Activated CD4-positive, alpha-beta T cell treated with anti-CD3 and anti-CD28 coated beads, Interleukin-2, amount 50 U/mL, for 16 hours (primary cell): ENCODE measurements around the gene DGKD.
A peak's percentile ranks its signal among the peaks of the same experiment; 100 is the strongest.

Experiments used
- DNase-seq: peaks from one replicate; pipeline ENCODE4 v3.0.0-alpha.2; 2020

DGKD gene

GRCh38 chr2:233414273-233414654 lies 60.0 kb downstream of the DGKD start:
- DNase-seq, result no peak

- peak; percentile 82 for DNase-seq
Observed at GRCh38 chr2:233414777-233415570, 60.7 kb downstream of the DGKD start.

GRCh38 chr2:233416199-233416598 lies 61.9 kb downstream of the DGKD start:
- DNase-seq, result no peak

- no peak for DNase-seq
Observed at GRCh38 chr2:233416706-233417105, 62.4 kb downstream of the DGKD start.

- DNase-seq, result no peak
Observed at GRCh38 chr2:233417282-233417681, 63.0 kb downstream of the DGKD start.

GRCh38 chr2:233418052-233418760 lies 63.9 kb downstream of the DGKD start:
- DNase-seq, result no peak

- DNase-seq, result peak; percentile 58
Observed at GRCh38 chr2:233418761-233419546, 64.7 kb downstream of the DGKD start.

- peak; percentile 71 for DNase-seq
Observed at GRCh38 chr2:233419602-233420391, 65.5 kb downstream of the DGKD start.

- no peak for DNase-seq
Observed at GRCh38 chr2:233421091-233421816, 67.0 kb downstream of the DGKD start.

GRCh38 chr2:233422050-233422639 lies 67.9 kb downstream of the DGKD start:
- peak; percentile 75 for DNase-seq

GRCh38 chr2:233422649-233423551 lies 68.6 kb downstream of the DGKD start:
- no peak for DNase-seq

GRCh38 chr2:233423552-233423860 lies 69.2 kb downstream of the DGKD start:
- DNase-seq, result no peak

- no peak for DNase-seq
Observed at GRCh38 chr2:233424154-233424951, 70.1 kb downstream of the DGKD start.

GRCh38 chr2:233426619-233427342 lies 72.5 kb downstream of the DGKD start:
- peak; percentile 77 for DNase-seq

GRCh38 chr2:233428008-233428407 lies 73.7 kb downstream of the DGKD start:
- no peak for DNase-seq

GRCh38 chr2:233428438-233428837 lies 74.1 kb downstream of the DGKD start:
- DNase-seq, result no peak

- no peak for DNase-seq
Observed at GRCh38 chr2:233429175-233429897, 75.0 kb downstream of the DGKD start.

- no peak for DNase-seq
Observed at GRCh38 chr2:233430081-233430480, 75.8 kb downstream of the DGKD start.
